ENCODE measurements around the gene ANKRD33B. TPM values are rescaled to one million over a fixed set of nuclear protein-coding genes. Genes with fewer than 3 reads are reported as not detected.

ANKRD33B gene
- total RNA-seq, 1 experiment from 2014 or later = 6.9 TPM

- DNase-seq = no peak
- Histone ChIP-seq H3K9ac (ENCODE audit: extremely low read depth, insufficient read length, low read length) (no peak overlapping the region), H3K14ac (ENCODE audit: insufficient read depth, low read length) (no peak overlapping the region), H3K9me3 (ENCODE audit: control insufficient read depth, low read depth, low read length) (no peaks in the 10 kb centered on the region), H2BK20ac (ENCODE audit: low read depth, low read length, poor library complexity, severe bottlenecking) (no peak overlapping the region), H2BK12ac (ENCODE audit: insufficient read length, low read depth, low read length) (no peak overlapping the region), H3K27me3 (ENCODE audit: insufficient read depth, low read length) (no peaks in the 10 kb centered on the region), H4K91ac (ENCODE audit: insufficient read length, low read depth, low read length) (no peak overlapping the region), H3K27ac (ENCODE audit: insufficient read length, low read depth, low read length) (no peak overlapping the region), H2AK5ac (ENCODE audit: insufficient read length, low read length) (no peak overlapping the region), H3K4ac (ENCODE audit: low read depth, low read length) (no peak overlapping the region), H3K23ac (ENCODE audit: insufficient read length, low read depth, low read length) (no peak overlapping the region), H3K4me2 (ENCODE audit: insufficient read depth, insufficient read length, low read length) (no peak overlapping the region), H3K79me1 (ENCODE audit: insufficient read depth, low read depth, low read length, poor library complexity, severe bottlenecking) (no peaks in the 10 kb centered on the region), H3K18ac (ENCODE audit: insufficient read length, low read depth, low read length) (no peak overlapping the region), H2BK120ac (ENCODE audit: low read depth, low read length, poor library complexity, severe bottlenecking) (no peak overlapping the region), H2BK15ac (ENCODE audit: low read depth, low read length) (no peak overlapping the region), H3K79me2 (ENCODE audit: insufficient read depth, low read length) (no peaks in the 10 kb centered on the region), H2BK5ac (ENCODE audit: insufficient read length, low read length) (no peak overlapping the region), H3K56ac (ENCODE audit: insufficient read length, low read depth, low read length) (no peak overlapping the region), H3T11ph (ENCODE audit: low read length) (no peak overlapping the region), H4K8ac (replicated peaks; ENCODE audit: insufficient read length, low read depth, low read length) (no peak overlapping the region), H4K5ac (ENCODE audit: insufficient read length, low read depth, low read length) (no peak overlapping the region), H3K23me2 (ENCODE audit: insufficient read length, low read depth, low read length, poor library complexity, severe bottlenecking) (no peaks in the 10 kb centered on the region), H4K20me1 (ENCODE audit: control insufficient read depth, insufficient read depth, insufficient read length) (no peaks in the 10 kb centered on the region), H3K4me1 (ENCODE audit: insufficient read depth, low read length) (no peaks in the 10 kb centered on the region), H2AFZ (ENCODE audit: low read length) (no peak overlapping the region)
- no CpG with 5 or more reads among the region's 9 CpGs for WGBS (ENCODE audit: extremely low coverage, insufficient read length, low lambda C conversion rate)
- Mint-ChIP-seq H3K27ac (no peak overlapping the region), H3K4me3 (no peak overlapping the region), H3K27me3 (ENCODE audit: low read depth) (peaks cover 35% of the 10 kb centered on the region), H3K9me3 (peaks cover 3 to 5% of the 10 kb centered on the region in 2 experiments; a peak in 3 of 5 replicates), H3K36me3 (ENCODE audit: insufficient read depth in 1 of 3, low read depth in 3 of 3) (peaks cover 2 to 5% (median 4%) of the 10 kb centered on the region in 3 experiments; a peak in 4 of 7 replicates), H3K4me1 (peaks cover 36 to 38% of the 10 kb centered on the region in 2 experiments)
- TF ChIP-seq CTCF (conservative IDR thresholded peaks at IDR 0.05) = peak; percentile 42; the same call in 2 of the 3 replicates
These were observed 35.6 kb upstream of the ANKRD33B start for GRCh38 chr5:10528056-10528816.
